ENCODE data around the gene NOX4.

The NOX4 gene

GRCh38 chr11:89490981-89491690 lies at the start of gene NOX4:
Gene NOX4 (minus strand): TSS chr11:89491375. CDS start chr11:89491246, 129 bp downstream.
- peak; percentile 84 for DNase-seq (ENCODE audit: low spot score)

GRCh38 chr11:89540826-89541225 lies 49.7 kb upstream of the NOX4 start:
- no peak for DNase-seq (ENCODE audit: low spot score)

- no peak for DNase-seq (ENCODE audit: low spot score)
Measured at GRCh38 chr11:89537936-89538335, 46.8 kb upstream of the NOX4 start.

GRCh38 chr11:89536926-89537325 lies 45.8 kb upstream of the NOX4 start:
- DNase-seq (ENCODE audit: low spot score): no peak

- DNase-seq (ENCODE audit: low spot score): no peak
Measured at GRCh38 chr11:89535221-89535620, 44.0 kb upstream of the NOX4 start.

GRCh38 chr11:89529626-89530380 lies 38.6 kb upstream of the NOX4 start:
- no peak for DNase-seq (ENCODE audit: low spot score)

GRCh38 chr11:89521792-89522191 lies 30.6 kb upstream of the NOX4 start:
- DNase-seq (ENCODE audit: low spot score): no peak

- DNase-seq (ENCODE audit: low spot score): no peak
Measured at GRCh38 chr11:89521294-89521693, 30.1 kb upstream of the NOX4 start.

- no peak for DNase-seq (ENCODE audit: low spot score)
Measured at GRCh38 chr11:89516496-89516895, 25.3 kb upstream of the NOX4 start.

GRCh38 chr11:89508544-89508943 lies 17.4 kb upstream of the NOX4 start:
- DNase-seq (ENCODE audit: low spot score): no peak

- DNase-seq (ENCODE audit: low spot score): no peak
Measured at GRCh38 chr11:89504270-89504669, 13.1 kb upstream of the NOX4 start.

- no peak for DNase-seq (ENCODE audit: low spot score)
Measured at GRCh38 chr11:89503422-89503821, 12.2 kb upstream of the NOX4 start.

GRCh38 chr11:89502301-89502700 lies 11.1 kb upstream of the NOX4 start:
- DNase-seq (ENCODE audit: low spot score): no peak

GRCh38 chr11:89500336-89500735 lies 9.2 kb upstream of the NOX4 start:
- no peak for DNase-seq (ENCODE audit: low spot score)

- no peak for DNase-seq (ENCODE audit: low spot score)
Measured at GRCh38 chr11:89498845-89499448, 7.8 kb upstream of the NOX4 start.

GRCh38 chr11:89495951-89496350 lies 4.8 kb upstream of the NOX4 start:
- no peak for DNase-seq (ENCODE audit: low spot score)

- DNase-seq (ENCODE audit: low spot score): no peak
Measured at GRCh38 chr11:89493431-89493830, 2.3 kb upstream of the NOX4 start.

GRCh38 chr11:89490602-89490980 lies 584 bp downstream of the NOX4 start:
- no peak for DNase-seq (ENCODE audit: low spot score)

- no peak for DNase-seq (ENCODE audit: low spot score)
Measured at GRCh38 chr11:89489930-89490329, 1.2 kb downstream of the NOX4 start.

GRCh38 chr11:89487016-89487415 lies 4.2 kb downstream of the NOX4 start:
- no peak for DNase-seq (ENCODE audit: low spot score)

GRCh38 chr11:89484896-89485295 lies 6.3 kb downstream of the NOX4 start:
- DNase-seq (ENCODE audit: low spot score): no peak

- DNase-seq (ENCODE audit: low spot score): no peak
Measured at GRCh38 chr11:89477175-89477574, 14.0 kb downstream of the NOX4 start.

GRCh38 chr11:89463266-89463780 lies 27.9 kb downstream of the NOX4 start:
- no peak for DNase-seq (ENCODE audit: low spot score)

Measured in left forelimb (tissue), 1 donor.